GM13976 (cell line): ENCODE data around the gene KLHL26.

ENCODE experiments used
- DNase-seq: peaks from one replicate; pipeline ENCODE4 v3.0.0; 2012; ENCODE audit warnings: low spot score
- CTCF ChIP-seq: IDR thresholded peaks from 2 replicates; pipeline ENCODE4 v1.5.1; 2012; ENCODE audit warnings: borderline replicate concordance, mild to moderate bottlenecking; ENCODE audit not compliant: insufficient read depth; ENCODE audit errors: extremely low read depth, missing control alignments, control extremely low read depth
- in situ Hi-C: fragments of 300-500 bp; cut with MboI; formaldehyde crosslinking; loops from one replicate; pipeline ENCODE4 v1.12.0; 2022; ENCODE audit warnings: low sequenced_read_pairs, mixed read lengths, inconsistent platforms; ENCODE audit not compliant: unreplicated experiment

KLHL26 gene

GRCh38 chr19:18700501-18701249, 63.8 kb downstream of the KLHL26 start:
- TF ChIP-seq CTCF, result no peak
- peak; percentile 87 for DNase-seq
- in situ Hi-C loops, result no loop called here

- no peak for TF ChIP-seq CTCF
- no peak for DNase-seq
- in situ Hi-C loops, result no loop called here
Observed at GRCh38 chr19:18701250-18701608, 64.4 kb downstream of the KLHL26 start.

GRCh38 chr19:18704054-18704453, 67.2 kb downstream of the KLHL26 start:
- in situ Hi-C loops, result no loop called here
- TF ChIP-seq CTCF, result no peak
- DNase-seq, result no peak

- in situ Hi-C loops, result no loop called here
- no peak for TF ChIP-seq CTCF
- no peak for DNase-seq
Observed at GRCh38 chr19:18704971-18705370, 68.1 kb downstream of the KLHL26 start.

GRCh38 chr19:18708452-18709231, 71.8 kb downstream of the KLHL26 start:
- in situ Hi-C loops, result no loop called here
- DNase-seq, result no peak
- TF ChIP-seq CTCF, result no peak

GRCh38 chr19:18709546-18709945, 72.7 kb downstream of the KLHL26 start:
- DNase-seq, result no peak
- no peak for TF ChIP-seq CTCF
- in situ Hi-C loops, result no loop called here
